ENCODE results near the gene PRELID3B. TPM values are rescaled to one million over a fixed set of nuclear protein-coding genes. Genes with fewer than 3 reads are reported as not detected.
A peak's percentile ranks its signal among the peaks of the same experiment; 100 is the strongest.

PRELID3B gene
- total and polyA plus RNA-seq, 2 experiments from 2014 or later = 64.1 to 75.8 TPM

DNA sequence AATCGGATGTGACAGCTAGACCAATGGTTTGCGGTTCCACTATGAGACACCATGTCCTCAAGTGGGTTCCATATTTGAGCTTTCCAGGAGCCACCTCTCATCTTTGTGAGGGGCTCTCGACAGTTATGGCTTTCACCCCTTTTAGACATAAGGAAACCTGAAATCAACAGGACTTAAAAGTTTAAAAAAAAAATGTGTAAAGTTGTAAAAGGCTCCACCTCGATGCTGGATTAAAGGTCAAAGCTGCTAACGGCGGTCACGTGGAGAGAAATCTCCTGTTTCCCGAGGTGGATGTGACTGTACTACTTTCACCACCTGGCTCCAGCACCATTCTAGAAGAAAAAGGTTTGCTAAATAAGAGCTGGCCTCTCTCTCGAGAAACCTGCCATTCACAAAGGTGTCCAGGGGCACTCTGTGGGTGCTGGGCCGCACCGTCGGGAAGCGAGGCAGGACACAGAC, 11.0 kb downstream of the PRELID3B start:
- peaks cover 81% of the 10 kb centered on the region for H3K79me2 ChIP-seq (ENCODE audit: insufficient read depth)
- H4K20me1 ChIP-seq (ENCODE audit: insufficient read depth) = peaks cover 14% of the 10 kb centered on the region; the same call in 1 of the 2 replicates
- H3K36me3 ChIP-seq (ENCODE audit: low read depth) = peaks cover 39% of the 10 kb centered on the region
- DNase-seq = no peak
- H3K9me3 ChIP-seq (ENCODE audit: low read depth) = no peaks in the 10 kb centered on the region
- 11 to 12% methylated on average over 13 of the region's 13 CpGs for WGBS, 2 experiments (ENCODE audit: low coverage in 1 of 2, low lambda C conversion rate in 2 of 2, missing lambda C conversion rate in 2 of 2)
- H3K27me3 ChIP-seq (replicated peaks; ENCODE audit: insufficient read depth) = no peaks in the 10 kb centered on the region
- H3K9ac ChIP-seq = peak overlapping the region; percentile 84
- no peak for TF ChIP-seq EZH2phosphoT487 (IDR thresholded peaks at IDR 0.05; ENCODE audit: insufficient read depth, low read depth)
- no peak for TF ChIP-seq EZH2 (IDR thresholded peaks at IDR 0.05; ENCODE audit: insufficient read depth, poor library complexity, severe bottlenecking)
- H3K4me3 ChIP-seq = peak overlapping the region; percentile 79
- H3F3A ChIP-seq (ENCODE audit: insufficient read depth) = peaks cover 63% of the 10 kb centered on the region
- peaks cover 46% of the 10 kb centered on the region for H3K4me1 ChIP-seq (ENCODE audit: insufficient read depth)
- H3K9me2 ChIP-seq (ENCODE audit: insufficient read depth) = no peaks in the 10 kb centered on the region
- peak overlapping the region; percentile 84 for H3K4me2 ChIP-seq (ENCODE audit: unreplicated experiment)
- in situ Hi-C loops (cut with MboI) = no loop called here
- peak overlapping the region; percentile 65 for H3K27ac ChIP-seq
- peak overlapping the region; percentile 75 for H2AFZ ChIP-seq

GRCh38 chr20:59030911-59031563, 11.5 kb downstream of the PRELID3B start:
- peaks cover 81% of the 10 kb centered on the region for H3K79me2 ChIP-seq (ENCODE audit: insufficient read depth)
- H3F3A ChIP-seq (ENCODE audit: insufficient read depth) = peaks cover 69% of the 10 kb centered on the region
- H3K9ac ChIP-seq = peak overlapping the region; percentile 84
- peak overlapping the region; percentile 79 for H3K4me3 ChIP-seq
- H4K20me1 ChIP-seq (ENCODE audit: insufficient read depth) = peaks cover 14% of the 10 kb centered on the region; the same call in 1 of the 2 replicates
- H3K9me2 ChIP-seq (ENCODE audit: insufficient read depth) = no peaks in the 10 kb centered on the region
- peak overlapping the region; percentile 84 for H3K4me2 ChIP-seq (ENCODE audit: unreplicated experiment)
- TF ChIP-seq EZH2phosphoT487 (IDR thresholded peaks at IDR 0.05; ENCODE audit: insufficient read depth, low read depth) (no peak), EZH2 (IDR thresholded peaks at IDR 0.05; ENCODE audit: insufficient read depth, poor library complexity, severe bottlenecking) (no peak)
- no peak for DNase-seq
- no peaks in the 10 kb centered on the region for H3K9me3 ChIP-seq (ENCODE audit: low read depth)
- H2AFZ ChIP-seq = no peak overlapping the region; the same call in 1 of the 2 replicates
- H3K27ac ChIP-seq = peak overlapping the region; percentile 65
- in situ Hi-C loops (cut with MboI) = no loop called here
- peaks cover 46% of the 10 kb centered on the region for H3K4me1 ChIP-seq (ENCODE audit: insufficient read depth)
- no peaks in the 10 kb centered on the region for H3K27me3 ChIP-seq (replicated peaks; ENCODE audit: insufficient read depth)
- H3K36me3 ChIP-seq (ENCODE audit: low read depth) = peaks cover 34% of the 10 kb centered on the region
- 64 to 68% methylated on average over 7 of the region's 7 CpGs for WGBS, 2 experiments (ENCODE audit: low coverage in 1 of 2, low lambda C conversion rate in 2 of 2, missing lambda C conversion rate in 2 of 2)

GRCh38 chr20:59028812-59029211, 13.8 kb downstream of the PRELID3B start:
- peak overlapping the region; percentile 84 for H3K4me2 ChIP-seq (ENCODE audit: unreplicated experiment)
- DNase-seq = peak; percentile 36
- H3K9me2 ChIP-seq (ENCODE audit: insufficient read depth) = no peaks in the 10 kb centered on the region
- peaks cover 25% of the 10 kb centered on the region for H3K36me3 ChIP-seq (ENCODE audit: low read depth)
- peaks cover 76% of the 10 kb centered on the region for H3K79me2 ChIP-seq (ENCODE audit: insufficient read depth)
- H4K20me1 ChIP-seq (ENCODE audit: insufficient read depth) = peaks cover 14% of the 10 kb centered on the region; the same call in 1 of the 2 replicates
- peak overlapping the region; percentile 79 for H3K4me3 ChIP-seq
- 54 to 57% methylated on average over 2 of the region's 2 CpGs for WGBS, 2 experiments (ENCODE audit: low coverage in 1 of 2, low lambda C conversion rate in 2 of 2, missing lambda C conversion rate in 2 of 2)
- no peak overlapping the region for H2AFZ ChIP-seq
- H3K9ac ChIP-seq = peak overlapping the region; percentile 84
- H3K27ac ChIP-seq = peak overlapping the region; percentile 58
- no peaks in the 10 kb centered on the region for H3K9me3 ChIP-seq (ENCODE audit: low read depth)
- in situ Hi-C loops (cut with MboI) = no loop called here
- peaks cover 46% of the 10 kb centered on the region for H3K4me1 ChIP-seq (ENCODE audit: insufficient read depth)
- H3F3A ChIP-seq (ENCODE audit: insufficient read depth) = peaks cover 54% of the 10 kb centered on the region
- H3K27me3 ChIP-seq (replicated peaks; ENCODE audit: insufficient read depth) = no peaks in the 10 kb centered on the region
- no peak for TF ChIP-seq EZH2phosphoT487 (IDR thresholded peaks at IDR 0.05; ENCODE audit: insufficient read depth, low read depth)
- no peak for TF ChIP-seq EZH2 (IDR thresholded peaks at IDR 0.05; ENCODE audit: insufficient read depth, poor library complexity, severe bottlenecking)

- Histone ChIP-seq H3K9ac (peak overlapping the region; percentile 84), H3K4me2 (ENCODE audit: unreplicated experiment) (peak overlapping the region; percentile 84), H3K27ac (peak overlapping the region; percentile 58), H3K4me3 (peak overlapping the region; percentile 79), H3K79me2 (ENCODE audit: insufficient read depth) (peaks cover 75% of the 10 kb centered on the region), H3K27me3 (replicated peaks; ENCODE audit: insufficient read depth) (no peaks in the 10 kb centered on the region), H3K36me3 (ENCODE audit: low read depth) (peaks cover 25% of the 10 kb centered on the region), H3F3A (ENCODE audit: insufficient read depth) (peaks cover 44% of the 10 kb centered on the region), H4K20me1 (ENCODE audit: insufficient read depth) (peaks cover 14% of the 10 kb centered on the region; the same call in 1 of the 2 replicates), H3K9me3 (ENCODE audit: low read depth) (no peaks in the 10 kb centered on the region), H2AFZ (no peak overlapping the region), H3K4me1 (ENCODE audit: insufficient read depth) (peaks cover 40% of the 10 kb centered on the region), H3K9me2 (ENCODE audit: insufficient read depth) (no peaks in the 10 kb centered on the region)
- 78 to 87% methylated on average over 8 of the region's 8 CpGs for WGBS, 2 experiments (ENCODE audit: low coverage in 1 of 2, low lambda C conversion rate in 2 of 2, missing lambda C conversion rate in 2 of 2)
- in situ Hi-C loops (cut with MboI) = no loop called here
- no peak for TF ChIP-seq EZH2 (IDR thresholded peaks at IDR 0.05; ENCODE audit: insufficient read depth, poor library complexity, severe bottlenecking)
- no peak for TF ChIP-seq EZH2phosphoT487 (IDR thresholded peaks at IDR 0.05; ENCODE audit: insufficient read depth, low read depth)
- DNase-seq = peak; percentile 73
These were observed 14.8 kb downstream of the PRELID3B start for GRCh38 chr20:59027741-59028320.

Measured in GM23248 (cell line).